HepG2 (cell line): ENCODE measurements around the gene PLSCR3. TPM values are rescaled to one million over a fixed set of nuclear protein-coding genes. Genes with fewer than 3 reads are reported as not detected.

ENCODE experiments used
- ATAC-seq: fragments of 200-7000 bp; cut with Tn5 transposase; 3 replicates; pipeline ENCODE4 v1.9.1; 2020; ENCODE audit warnings: mild to moderate bottlenecking, moderate library complexity
- BruUV-seq: library from RNA; stranded (reverse); fragments of 400-500 nt; replicated peaks from 2 replicates; lab custom pipeline; 2021; lab: Mats Ljungman, UMichigan
- CTCF ChIA-PET: fragments of 300-600 bp; formaldehyde crosslinking; extraction: SDS; loops from one replicate; lab custom pipeline; 2021; ENCODE audit warnings: low total read pairs, inconsistent platforms, low intra/inter-chr PET ratio; lab: Yijun Ruan, JAX
- POLR2A ChIA-PET: fragments of 350-600 bp; sonication (Branson Sonifier 250); formaldehyde crosslinking; loops from one replicate; lab custom pipeline; 2020; ENCODE audit warnings: antibody characterized with exemption, inconsistent platforms; lab: Yijun Ruan, JAX
- DNase-seq: peaks from one replicate; pipeline ENCODE4 v3.0.0-alpha.2; 2015; ENCODE audit warnings: low spot score
- FAIRE-seq: peaks from 3 replicates; lab custom pipeline; 2011; peaks lifted over from hg19 to GRCh38; lab: Jason Lieb, UNC
- H2AFZ ChIP-seq: one replicate; pipeline ENCODE4 v1.6.1; 2011; ENCODE audit warnings: low read length, inconsistent platforms
- H3K27ac ChIP-seq: fragments of 300-600 bp; 3 replicates; pipeline ENCODE4 v1.8.0; 2011; ENCODE audit warnings: mixed run types, mild to moderate bottlenecking, mixed read lengths, low read length, inconsistent platforms; ENCODE audit not compliant: insufficient read depth; ENCODE audit errors: extremely low read length
- H3K27me3 ChIP-seq, 2 experiments: fragments of 200-600 bp in 1 of 2; 2 replicates in 1 of 2; 3 replicates in 1 of 2; pipeline versions ENCODE4 v1.6.0 to v1.8.0; 2011; ENCODE audit warnings: low read length in 2 of 2, mild to moderate bottlenecking in 2 of 2, moderate library complexity in 2 of 2, inconsistent platforms in 1 of 2; ENCODE audit not compliant: insufficient read depth in 2 of 2, control insufficient read depth in 1 of 2
- H3K36me3 ChIP-seq, 2 experiments: fragments of 200-600 bp in 1 of 2; replicated peaks in 1 of 2; 2 replicates in 1 of 2; 3 replicates in 1 of 2; pipeline versions ENCODE4 v1.5.1 to v1.8.0; 2011; ENCODE audit warnings: low read length in 2 of 2, inconsistent platforms in 1 of 2; ENCODE audit not compliant: insufficient read depth in 2 of 2, control insufficient read depth in 1 of 2
- H3K4me1 ChIP-seq: 2 replicates; pipeline ENCODE4 v1.5.1; 2012; ENCODE audit warnings: low read length, inconsistent platforms; ENCODE audit not compliant: insufficient read depth
- H3K4me2 ChIP-seq: 2 replicates; pipeline ENCODE4 v1.6.0; 2011; ENCODE audit warnings: low read depth, low read length, inconsistent platforms
- H3K4me3 ChIP-seq, 3 experiments: fragments of 200-600 bp in 1 of 3; sonication (generic), shearing (Covaris generic) in 1 of 3; replicated peaks in 1 of 3; 2 replicates each; pipeline ENCODE4 v1.5.1; 2011 to 2016; ENCODE audit warnings: low read length in 3 of 3, inconsistent platforms in 2 of 3, low read depth in 2 of 3, mild to moderate bottlenecking in 2 of 3, control low read depth in 1 of 3, mixed read lengths in 1 of 3; ENCODE audit not compliant: insufficient read depth in 1 of 3
- H3K79me2 ChIP-seq: one replicate; pipeline ENCODE4 v1.6.1; 2011; ENCODE audit warnings: low read length, inconsistent platforms; ENCODE audit not compliant: insufficient read depth
- H3K9ac ChIP-seq: 2 replicates; pipeline ENCODE4 v1.6.0; 2011; ENCODE audit warnings: mild to moderate bottlenecking, low read depth, low read length, inconsistent platforms; ENCODE audit not compliant: insufficient read depth
- H3K9me3 ChIP-seq: 2 replicates; pipeline ENCODE4 v1.5.1; 2012; ENCODE audit warnings: mild to moderate bottlenecking, low read length
- H4K20me1 ChIP-seq: 2 replicates; pipeline ENCODE4 v1.6.0; 2011; ENCODE audit warnings: inconsistent platforms, mild to moderate bottlenecking, low read length, moderate library complexity; ENCODE audit not compliant: insufficient read depth
- DNMT1 ChIP-seq: sonication (generic); formaldehyde crosslinking; IDR thresholded peaks from 2 replicates; pipeline ENCODE4 v1.5.1; 2020; ENCODE audit warnings: mild to moderate bottlenecking, missing genetic modification reagents
- FOXA1 ChIP-seq, 2 experiments: fragments of 450-650 bp in 1 of 2; sonication (generic) in 1 of 2; formaldehyde crosslinking in 1 of 2; IDR thresholded peaks; 2 replicates each; pipeline versions ENCODE4 v1.4.0 to v1.6.1; 2016 to 2020; ENCODE audit warnings: missing genetic modification reagents in 1 of 2
- ZMYM4 ChIP-seq: sonication (generic); formaldehyde crosslinking; IDR thresholded peaks from 2 replicates; pipeline ENCODE4 v1.8.1; 2023; ENCODE audit warnings: mild to moderate bottlenecking, missing genetic modification reagents
- ZNF235 ChIP-seq: sonication (generic); formaldehyde crosslinking; IDR thresholded peaks from 2 replicates; pipeline ENCODE4 v1.8.1; 2023; ENCODE audit warnings: mild to moderate bottlenecking, missing genetic modification reagents, borderline replicate concordance
- ZNF296 ChIP-seq: sonication (generic); formaldehyde crosslinking; conservative IDR thresholded peaks from 2 replicates; pipeline ENCODE4 v1.5.0; 2020; ENCODE audit warnings: mild to moderate bottlenecking, missing genetic modification reagents
- ZNF615 ChIP-seq: sonication (generic); formaldehyde crosslinking; IDR thresholded peaks from 2 replicates; pipeline ENCODE4 v1.5.0; 2020; ENCODE audit warnings: mild to moderate bottlenecking, missing genetic modification reagents, borderline replicate concordance
- WGBS: methylation state at CpG from one replicate; pipeline ENCODE4 v1.1.6; 2017; ENCODE audit warnings: low lambda C conversion rate; 5-methylcytosine and 5-hydroxymethylcytosine counted together
- in situ Hi-C: cut with HindIII; loops from 2 replicates; pipeline ENCODE4 v1.10.0; 2017; ENCODE audit warnings: low pct_unique_long_range_greater_than_20kb; ENCODE audit not compliant: extremely low pct_ligation_motif_present
- intact Hi-C: fragments of 100-400 bp; cut with micrococcal nuclease; formaldehyde crosslinking; loops from one replicate; pipeline ENCODE4 v1.10.0; 2022; ENCODE audit not compliant: unreplicated experiment
- polyA plus RNA-seq, 8 experiments: library from polyadenylated mRNA; depleted of rRNA in 3 of 8; stranded (reverse) in 7 of 8; unstranded in 1 of 8; fragments of >200 nt; fragmentation: Illumina TruSeq in 4 of 8; extraction: Trizol in 4 of 8; gene quantifications; 2 replicates each; pipeline versions ENCODE4 v1.2.1 to v1.2.3, GENCODE V29; 2011 to 2016; ENCODE audit warnings: low read depth in 4 of 8, missing spikeins in 1 of 8, mixed read lengths in 1 of 8; ENCODE audit not compliant: insufficient read depth in 1 of 8
- total RNA-seq, 5 experiments: library from RNA; depleted of rRNA; stranded (reverse); fragments of >200 nt; fragmentation: Illumina TruSeq; extraction: Trizol; gene quantifications; 2 replicates each; pipeline ENCODE4 v1.2.3, GENCODE V29; 2016; ENCODE audit warnings: low read depth in 1 of 5
- TF ChIP-seq, protein P1 (sequence below): sonication (generic); formaldehyde crosslinking; IDR thresholded peaks from 2 replicates; pipeline ENCODE4 v1.4.0; 2020; ENCODE audit warnings: mild to moderate bottlenecking, missing genetic modification reagents

The PLSCR3 gene
- total and polyA plus RNA-seq, 2 of the 13 experiments (the other 11 are each of a cell fraction or from before 2014, with no cell fraction given) = 5.6 to 6.2 TPM

DNA sequence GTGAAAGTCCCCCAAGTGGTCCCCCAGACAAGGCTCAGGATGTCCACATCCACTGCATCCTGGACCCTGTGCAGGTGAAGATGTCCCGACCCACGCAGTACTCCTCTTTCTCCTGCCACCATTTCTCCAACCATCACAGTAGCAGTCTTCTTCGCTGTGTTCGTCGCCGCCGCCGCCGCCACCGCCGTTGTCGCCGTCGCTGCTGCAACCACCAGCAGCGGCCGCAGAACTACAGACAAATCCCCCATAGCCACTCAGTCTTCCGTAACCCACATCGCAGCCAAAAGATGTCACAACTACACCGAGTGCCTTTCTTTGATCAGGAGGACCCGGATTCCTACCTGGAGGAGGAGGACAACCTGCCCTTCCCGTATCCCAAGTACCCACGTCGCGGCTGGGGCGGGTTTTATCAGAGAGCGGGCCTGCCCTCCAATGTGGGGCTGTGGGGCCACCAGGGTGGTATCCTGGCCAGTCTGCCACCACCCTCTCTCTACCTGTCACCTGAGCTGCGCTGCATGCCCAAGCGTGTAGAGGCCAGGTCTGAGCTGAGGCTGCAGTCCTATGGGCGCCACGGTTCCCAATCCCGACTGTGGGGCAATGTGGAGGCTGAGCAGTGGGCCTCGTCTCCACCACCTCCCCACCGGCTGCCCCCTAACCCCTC lies 32.0 kb upstream of the PLSCR3 start (continued):
- TF ChIP-seq FOXA1 (IDR thresholded peaks at IDR 0.05) = no peak
- no peak for TF ChIP-seq FOXA1 (CRISPR knock-in tag; IDR thresholded peaks at IDR 0.05)
- no peak for TF ChIP-seq DNMT1 (CRISPR knock-in tag)
- TF ChIP-seq ZNF615 (CRISPR knock-in tag) = no peak
- TF ChIP-seq ZNF235 = no peak
- TF ChIP-seq, protein P1, sequence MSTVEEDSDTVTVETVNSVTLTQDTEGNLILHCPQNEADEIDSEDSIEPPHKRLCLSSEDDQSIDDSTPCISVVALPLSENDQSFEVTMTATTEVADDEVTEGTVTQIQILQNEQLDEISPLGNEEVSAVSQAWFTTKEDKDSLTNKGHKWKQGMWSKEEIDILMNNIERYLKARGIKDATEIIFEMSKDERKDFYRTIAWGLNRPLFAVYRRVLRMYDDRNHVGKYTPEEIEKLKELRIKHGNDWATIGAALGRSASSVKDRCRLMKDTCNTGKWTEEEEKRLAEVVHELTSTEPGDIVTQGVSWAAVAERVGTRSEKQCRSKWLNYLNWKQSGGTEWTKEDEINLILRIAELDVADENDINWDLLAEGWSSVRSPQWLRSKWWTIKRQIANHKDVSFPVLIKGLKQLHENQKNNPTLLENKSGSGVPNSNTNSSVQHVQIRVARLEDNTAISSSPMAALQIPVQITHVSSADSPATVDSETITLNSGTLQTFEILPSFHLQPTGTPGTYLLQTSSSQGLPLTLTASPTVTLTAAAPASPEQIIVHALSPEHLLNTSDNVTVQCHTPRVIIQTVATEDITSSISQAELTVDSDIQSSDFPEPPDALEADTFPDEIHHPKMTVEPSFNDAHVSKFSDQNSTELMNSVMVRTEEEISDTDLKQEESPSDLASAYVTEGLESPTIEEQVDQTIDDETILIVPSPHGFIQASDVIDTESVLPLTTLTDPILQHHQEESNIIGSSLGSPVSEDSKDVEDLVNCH (CRISPR knock-in tag) = no peak
- no peak for TF ChIP-seq ZMYM4 (CRISPR knock-in tag)
- TF ChIP-seq, all 625 proteins: peak for 0

DNA sequence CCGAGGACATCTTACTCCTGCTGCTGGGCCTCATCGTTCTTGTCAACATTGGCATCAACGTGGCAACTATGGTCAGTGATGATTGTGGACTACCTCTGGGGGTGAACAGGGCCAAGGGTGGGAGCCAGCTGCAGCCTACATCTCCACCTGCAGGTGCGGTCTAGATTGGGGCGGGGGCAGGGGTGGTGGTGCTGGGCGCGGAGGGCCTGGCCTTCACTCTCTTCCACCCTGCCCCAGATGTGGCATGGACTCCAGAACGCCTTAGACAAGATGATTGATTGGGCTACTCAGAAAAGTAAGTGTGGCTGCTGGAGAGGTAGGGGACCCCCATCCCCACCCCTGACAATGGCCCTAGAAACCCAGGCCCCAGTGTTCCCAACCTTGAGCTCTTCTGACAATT lies 31.4 kb upstream of the PLSCR3 start:
- Histone ChIP-seq H3K9ac (no peak overlapping the region), H3K4me1 (peaks cover 10% of the 10 kb centered on the region), H3K4me3 (no peak overlapping the region), H4K20me1 (no peaks in the 10 kb centered on the region), H3K79me2 (no peaks in the 10 kb centered on the region), H3K27me3 (peaks cover 3% of the 10 kb centered on the region in 2 experiments; a peak in 3 of 5 replicates), H2AFZ (no peak overlapping the region), H3K9me3 (no peaks in the 10 kb centered on the region), H3K4me2 (no peak overlapping the region), H3K27ac (no peak overlapping the region), H3K36me3 (no peaks in the 10 kb centered on the region)
- TF ChIP-seq ZNF296 (CRISPR knock-in tag) = no peak
- in situ Hi-C loops (no loop called here), intact Hi-C loops (no loop called here)
- no peak for ATAC-seq
- WGBS = 90% methylated on average over 4 of the region's 8 CpGs
- BruUV-seq = no TSS peak
- no peak for DNase-seq
- ChIA-PET POLR2A (interaction anchor here (0.8 kb wide), 1 partner anchor 22 kb away, joined by 3 read pairs; the partner anchor contains the start of gene TMEM256), CTCF (no interaction called here)
- FAIRE-seq = no peak
